SK-N-MC (cell line): ENCODE data around the gene CDH15.

Experiments used
- EZH2 ChIP-seq: fragments of 200-600 bp; sonication (generic); IDR thresholded peaks from one replicate; pipeline ENCODE4 v1.6.1; 2017; ENCODE audit warnings: antibody characterized with exemption
- FOXP2 ChIP-seq: optimal IDR thresholded peaks from 2 replicates; pipeline ENCODE3; 2011; ENCODE audit warnings: mild to moderate bottlenecking, moderate library complexity; ENCODE audit not compliant: insufficient read depth; ENCODE audit errors: extremely low read length, control extremely low read depth
- POLR2AphosphoS5 ChIP-seq: IDR thresholded peaks from 2 replicates; pipeline ENCODE4 v1.6.1; 2012; ENCODE audit warnings: mild to moderate bottlenecking, low read depth, low read length, borderline replicate concordance

DNA sequence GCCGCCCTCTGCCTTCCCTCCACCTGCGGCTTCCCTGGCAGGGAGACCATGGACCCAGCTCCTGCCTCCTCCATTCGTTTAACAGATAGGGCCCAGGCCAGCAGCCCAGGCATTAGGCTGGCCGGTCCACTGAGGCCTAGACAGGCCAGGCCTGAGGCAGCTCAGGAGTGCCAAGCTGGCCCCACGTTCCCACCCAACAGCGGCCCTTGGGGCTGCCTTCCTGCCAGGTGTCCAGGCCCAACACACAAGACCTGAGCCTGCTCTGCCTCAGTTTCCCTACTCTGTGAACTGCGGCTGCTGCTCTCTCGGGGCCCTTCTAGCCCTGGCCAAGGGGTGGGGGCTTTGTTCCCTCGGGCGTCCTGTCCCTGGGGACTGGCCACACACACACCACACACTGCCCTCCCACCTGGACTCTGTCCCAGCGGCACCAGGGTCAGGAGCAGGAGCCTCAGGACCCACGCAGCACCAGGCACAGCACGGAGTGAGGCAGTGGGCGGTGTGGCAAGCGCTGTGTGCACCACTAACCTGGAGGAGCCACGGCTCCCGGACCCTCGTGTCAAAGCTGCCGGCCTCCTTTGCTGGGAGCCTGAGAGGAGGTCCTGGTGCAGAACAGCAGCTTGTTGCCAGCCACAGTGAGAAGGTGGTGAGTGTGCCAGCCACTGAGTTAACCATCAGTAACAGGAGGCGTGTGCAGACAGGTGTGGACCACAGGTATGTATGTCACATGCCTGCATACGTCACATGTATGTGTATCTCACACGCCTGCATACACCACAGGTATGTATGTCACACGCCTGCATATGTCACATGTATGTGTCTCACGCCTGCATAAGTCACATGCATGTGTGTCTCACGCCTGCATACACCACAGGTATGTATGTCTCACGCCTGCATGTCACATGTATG, 14.6 kb upstream of the CDH15 start:
- no peak for TF ChIP-seq POLR2AphosphoS5
- TF ChIP-seq EZH2 = no peak
- TF ChIP-seq FOXP2 = no peak
